NT2/D1 (cell line): ENCODE measurements around the gene PUM1.

Experiments used
- YY1 ChIP-seq: IDR thresholded peaks from 2 replicates; pipeline ENCODE4 v1.6.1; 2011; ENCODE audit not compliant: insufficient read length, insufficient read depth
- ZNF274 ChIP-seq: IDR thresholded peaks from 2 replicates; pipeline ENCODE4 v1.6.1; 2011; ENCODE audit warnings: mild to moderate bottlenecking, low read depth, low read length

GRCh38 chr1:31029026-31029425, 36.5 kb downstream of the PUM1 start:
- no peak for TF ChIP-seq YY1
- TF ChIP-seq ZNF274: no peak
